Right ventricle myocardium inferior (tissue), 1 donor: ENCODE results near the gene CD247. TPM values are rescaled to one million over a fixed set of nuclear protein-coding genes. Genes with fewer than 3 reads are reported as not detected.

Experiments used
- ATAC-seq: fragments of 200-7000 bp; cut with Tn5 transposase; one replicate; pipeline ENCODE4 v1.9.1; 2020; ENCODE audit warnings: mild to moderate bottlenecking, moderate library complexity
- DNase-seq: peaks from one replicate; pipeline ENCODE4 v3.0.0; 2021; ENCODE audit errors: missing footprints
- intact Hi-C: fragments of 100-400 bp; cut with DNase I; formaldehyde crosslinking; loops from one replicate; pipeline ENCODE4 v1.11.0; 2022
- total RNA-seq: library from RNA; stranded (reverse); fragmentation: NEBNext Ultra II Directional; extraction: Animal tissue kit (Norgen Biotek cat#: 25700); gene quantifications from one replicate; pipeline ENCODE4 v1.2.1, GENCODE V29; 2021
- donor health status: DM: no; HTN: yes; CAD: no; lungs with severe emphysema.

The CD247 gene
- total RNA-seq, 1 donor from 2014 or later, result 0.92 TPM

- intact Hi-C loops, result no loop called here
- ATAC-seq (no peak), DNase-seq (no peak)
Observed at GRCh38 chr1:167500283-167500860, 18.0 kb downstream of the CD247 start.

- no peak for ATAC-seq
- intact Hi-C loops, result no loop called here
Observed at GRCh38 chr1:167499664-167500101, 18.6 kb downstream of the CD247 start.

GRCh38 chr1:167499106-167499505 is 19.2 kb downstream of the CD247 start:
- intact Hi-C loops, result no loop called here
- ATAC-seq (no peak), DNase-seq (no peak)

More at GRCh38 chr1:167499664-167500101, 18.6 kb downstream of the CD247 start:
- no peak for DNase-seq

GRCh38 chr1:167496797-167497619 is 21.3 kb downstream of the CD247 start:
- DNase-seq, result no peak
- no peak for ATAC-seq
- intact Hi-C loops, result no loop called here

GRCh38 chr1:167493372-167493771 is 25.0 kb downstream of the CD247 start:
- intact Hi-C loops, result no loop called here
- DNase-seq, result no peak
- no peak for ATAC-seq

- intact Hi-C loops, result no loop called here
- no peak for ATAC-seq
- DNase-seq, result no peak
Observed at GRCh38 chr1:167492481-167492910, 25.8 kb downstream of the CD247 start.

- intact Hi-C loops, result no loop called here
- DNase-seq, result no peak
- no peak for ATAC-seq
Observed at GRCh38 chr1:167491586-167492461, 26.5 kb downstream of the CD247 start.

- ATAC-seq, result no peak
- intact Hi-C loops, result no loop called here
- no peak for DNase-seq
Observed at GRCh38 chr1:167490765-167491164, 27.6 kb downstream of the CD247 start.

GRCh38 chr1:167489571-167490340 is 28.6 kb downstream of the CD247 start:
- no peak for DNase-seq
- intact Hi-C loops, result no loop called here
- no peak for ATAC-seq

GRCh38 chr1:167488786-167489185 is 29.5 kb downstream of the CD247 start:
- intact Hi-C loops, result no loop called here

GRCh38 chr1:167487614-167488013 is 30.7 kb downstream of the CD247 start:
- intact Hi-C loops, result no loop called here
- ATAC-seq, result no peak
- DNase-seq, result no peak

More at GRCh38 chr1:167488786-167489185, 29.5 kb downstream of the CD247 start:
- ATAC-seq, result no peak
- no peak for DNase-seq

GRCh38 chr1:167486090-167486824 is 32.1 kb downstream of the CD247 start:
- no peak for DNase-seq

GRCh38 chr1:167484726-167485502 is 33.4 kb downstream of the CD247 start:
- no peak for ATAC-seq
- intact Hi-C loops, result no loop called here
- DNase-seq, result no peak

More at GRCh38 chr1:167486090-167486824, 32.1 kb downstream of the CD247 start:
- no peak for ATAC-seq
- intact Hi-C loops, result no loop called here

- intact Hi-C loops, result no loop called here
- ATAC-seq (no peak), DNase-seq (no peak)
Observed at GRCh38 chr1:167483790-167484189, 34.5 kb downstream of the CD247 start.

GRCh38 chr1:167482184-167482583 is 36.1 kb downstream of the CD247 start:
- no peak for ATAC-seq
- intact Hi-C loops, result no loop called here
- DNase-seq, result no peak

- intact Hi-C loops, result no loop called here
- ATAC-seq, result no peak
Observed at GRCh38 chr1:167479331-167479979, 38.9 kb downstream of the CD247 start.

GRCh38 chr1:167477986-167478385 is 40.3 kb downstream of the CD247 start:
- ATAC-seq (no peak), DNase-seq (no peak)
- intact Hi-C loops, result no loop called here

More at GRCh38 chr1:167479331-167479979, 38.9 kb downstream of the CD247 start:
- no peak for DNase-seq
